Activated CD8-positive, alpha-beta memory T cell treated with anti-CD3 and anti-CD28 coated beads for 1 hour (primary cell): Measurements from ENCODE around the gene INTS1.

Source experiments
- DNase-seq, 2 donors: peaks; one replicate each; pipeline ENCODE4 v3.0.0-alpha.2; 2020; ENCODE audit warnings: low read depth in 1 of 2; ENCODE audit errors: extremely low read depth in 1 of 2

The INTS1 gene, protein sequence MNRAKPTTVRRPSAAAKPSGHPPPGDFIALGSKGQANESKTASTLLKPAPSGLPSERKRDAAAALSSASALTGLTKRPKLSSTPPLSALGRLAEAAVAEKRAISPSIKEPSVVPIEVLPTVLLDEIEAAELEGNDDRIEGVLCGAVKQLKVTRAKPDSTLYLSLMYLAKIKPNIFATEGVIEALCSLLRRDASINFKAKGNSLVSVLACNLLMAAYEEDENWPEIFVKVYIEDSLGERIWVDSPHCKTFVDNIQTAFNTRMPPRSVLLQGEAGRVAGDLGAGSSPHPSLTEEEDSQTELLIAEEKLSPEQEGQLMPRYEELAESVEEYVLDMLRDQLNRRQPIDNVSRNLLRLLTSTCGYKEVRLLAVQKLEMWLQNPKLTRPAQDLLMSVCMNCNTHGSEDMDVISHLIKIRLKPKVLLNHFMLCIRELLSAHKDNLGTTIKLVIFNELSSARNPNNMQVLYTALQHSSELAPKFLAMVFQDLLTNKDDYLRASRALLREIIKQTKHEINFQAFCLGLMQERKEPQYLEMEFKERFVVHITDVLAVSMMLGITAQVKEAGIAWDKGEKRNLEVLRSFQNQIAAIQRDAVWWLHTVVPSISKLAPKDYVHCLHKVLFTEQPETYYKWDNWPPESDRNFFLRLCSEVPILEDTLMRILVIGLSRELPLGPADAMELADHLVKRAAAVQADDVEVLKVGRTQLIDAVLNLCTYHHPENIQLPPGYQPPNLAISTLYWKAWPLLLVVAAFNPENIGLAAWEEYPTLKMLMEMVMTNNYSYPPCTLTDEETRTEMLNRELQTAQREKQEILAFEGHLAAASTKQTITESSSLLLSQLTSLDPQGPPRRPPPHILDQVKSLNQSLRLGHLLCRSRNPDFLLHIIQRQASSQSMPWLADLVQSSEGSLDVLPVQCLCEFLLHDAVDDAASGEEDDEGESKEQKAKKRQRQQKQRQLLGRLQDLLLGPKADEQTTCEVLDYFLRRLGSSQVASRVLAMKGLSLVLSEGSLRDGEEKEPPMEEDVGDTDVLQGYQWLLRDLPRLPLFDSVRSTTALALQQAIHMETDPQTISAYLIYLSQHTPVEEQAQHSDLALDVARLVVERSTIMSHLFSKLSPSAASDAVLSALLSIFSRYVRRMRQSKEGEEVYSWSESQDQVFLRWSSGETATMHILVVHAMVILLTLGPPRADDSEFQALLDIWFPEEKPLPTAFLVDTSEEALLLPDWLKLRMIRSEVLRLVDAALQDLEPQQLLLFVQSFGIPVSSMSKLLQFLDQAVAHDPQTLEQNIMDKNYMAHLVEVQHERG (N-terminal part only)

GRCh38 chr7:1503816-1504775, at the start of gene INTS1:
Gene INTS1, minus strand, starts transcription at chr7:1504389. Its CDS starts 429 bp downstream, at chr7:1503960.
- peak; percentile 65 to 86 for DNase-seq

- no peak for DNase-seq
Measured at GRCh38 chr7:1553512-1554210, 49.5 kb upstream of the INTS1 start.

- no peak for DNase-seq
Measured at GRCh38 chr7:1552200-1552599, 48.0 kb upstream of the INTS1 start.

- no peak for DNase-seq
Measured at GRCh38 chr7:1550846-1551155, 46.6 kb upstream of the INTS1 start.

- DNase-seq = no peak
Measured at GRCh38 chr7:1550005-1550845, 46.0 kb upstream of the INTS1 start.

DNA sequence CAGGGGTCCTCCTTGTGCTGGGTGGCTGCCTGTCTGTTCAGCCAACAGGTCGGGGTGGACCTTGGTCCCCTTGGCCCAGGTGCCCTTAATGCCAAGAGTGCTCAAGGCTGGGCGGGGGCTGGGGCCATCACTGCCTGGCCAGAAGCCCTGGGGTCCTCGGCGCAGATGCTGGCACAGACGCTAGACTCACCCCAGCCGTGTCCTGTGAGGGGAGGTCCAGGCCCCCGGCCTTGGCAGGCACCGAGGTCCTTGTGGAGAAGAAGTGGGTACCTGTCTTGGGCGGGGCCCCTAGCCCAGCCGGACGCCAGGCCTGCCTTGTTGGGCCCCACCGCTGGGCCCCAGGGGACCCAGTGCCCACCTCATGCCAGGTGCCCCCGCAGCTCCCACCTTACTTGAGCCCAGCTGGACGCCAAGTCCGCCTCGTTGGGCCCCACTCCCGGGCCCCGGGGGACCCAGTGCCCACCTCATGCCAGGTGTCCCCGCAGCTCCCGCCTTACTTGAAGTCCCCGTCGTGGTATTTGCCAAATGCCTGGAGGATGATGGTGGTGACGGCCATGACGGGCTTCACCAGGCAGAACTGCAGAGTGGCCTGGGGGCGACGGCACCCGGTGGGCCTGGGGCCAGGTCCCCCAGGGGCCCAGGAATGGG, 45.3 kb upstream of the INTS1 start:
- no peak for DNase-seq

- no peak for DNase-seq
Measured at GRCh38 chr7:1548944-1549343, 44.8 kb upstream of the INTS1 start.

DNA sequence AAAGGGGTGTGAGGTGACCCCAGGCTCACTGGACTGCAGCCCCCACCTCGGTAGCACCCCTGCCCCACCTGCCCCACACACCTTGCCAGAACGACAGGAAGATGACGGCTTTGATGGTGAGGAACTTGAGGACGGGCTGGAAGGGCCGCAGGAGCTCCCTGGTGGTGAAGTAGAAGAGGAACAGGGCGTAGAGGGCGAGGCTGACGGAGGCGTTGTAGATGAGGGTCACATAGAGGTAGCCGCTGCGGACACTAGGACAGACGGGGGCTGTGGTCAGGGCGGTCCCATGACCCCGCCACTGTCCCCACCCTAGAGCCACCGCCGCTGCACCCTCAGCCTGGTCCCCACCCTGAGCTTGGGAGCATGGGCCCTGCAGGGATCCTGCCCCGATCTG, 44.2 kb upstream of the INTS1 start:
- no peak for DNase-seq

DNA sequence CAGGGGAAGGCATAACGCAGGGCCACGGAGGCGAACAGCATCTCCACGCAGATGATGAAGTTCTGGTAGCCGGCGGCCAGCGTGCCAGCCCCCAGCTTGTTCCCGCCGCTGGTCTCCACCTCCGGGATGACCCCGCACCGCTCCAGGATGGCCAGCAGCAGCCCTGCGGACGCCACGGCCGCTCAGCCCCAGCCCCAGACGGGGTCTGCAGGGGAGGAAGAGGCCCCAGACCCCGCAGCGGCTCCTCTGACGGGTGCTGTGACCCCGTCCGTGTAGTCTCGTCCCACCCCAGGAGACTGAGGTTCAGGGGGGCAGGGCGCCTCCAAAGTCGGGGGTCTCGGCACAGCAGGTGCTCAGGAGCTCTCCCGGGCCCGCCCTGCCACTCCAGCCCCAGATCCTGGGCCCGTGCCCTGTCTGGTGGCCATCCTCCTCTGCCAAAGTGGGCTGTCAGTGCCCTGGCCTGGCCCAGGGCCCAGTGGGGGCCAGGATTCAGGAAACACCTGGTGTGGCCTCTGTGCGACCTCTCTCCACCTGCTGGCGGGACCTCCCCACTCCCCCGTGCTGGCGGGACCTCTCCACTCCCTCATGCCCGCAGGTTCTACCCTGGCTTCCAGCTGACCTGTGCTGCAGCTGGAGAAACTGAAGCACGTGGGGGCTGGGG, 43.7 kb upstream of the INTS1 start:
- no peak for DNase-seq

GRCh38 chr7:1546909-1547776, 43.0 kb upstream of the INTS1 start:
- no peak for DNase-seq

DNA sequence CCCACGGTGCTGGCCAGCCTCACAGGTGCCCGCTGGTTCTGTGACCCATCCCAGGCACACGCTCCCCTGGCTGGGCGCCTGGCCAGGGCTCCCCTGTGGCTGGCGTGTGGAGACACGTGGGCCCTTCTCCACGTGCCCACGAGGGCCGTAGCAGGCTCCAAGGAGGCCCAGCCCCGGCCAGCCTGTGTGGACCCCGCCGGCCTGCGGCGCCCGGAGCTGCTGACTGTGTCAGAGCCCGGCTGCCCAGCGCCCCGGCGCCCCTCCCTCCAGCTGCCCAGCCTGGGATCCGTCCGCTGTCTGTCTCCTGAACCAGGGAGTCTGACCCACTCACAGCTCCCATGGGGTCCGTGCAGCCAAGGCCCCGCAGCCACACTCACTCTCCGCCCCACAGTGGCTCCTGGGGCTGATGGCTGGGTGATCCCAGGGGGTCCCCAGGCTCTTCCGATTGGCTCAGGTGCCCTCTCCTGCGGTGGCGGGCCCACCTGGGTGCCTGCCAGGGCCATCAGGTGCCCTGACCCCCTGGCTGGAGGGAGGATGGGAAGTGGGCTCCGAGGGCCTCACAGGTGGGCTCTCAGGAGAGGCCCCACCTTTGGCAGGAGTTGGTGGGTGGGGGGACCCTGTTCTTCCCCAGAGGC, 42.2 kb upstream of the INTS1 start:
- no peak for DNase-seq

DNA sequence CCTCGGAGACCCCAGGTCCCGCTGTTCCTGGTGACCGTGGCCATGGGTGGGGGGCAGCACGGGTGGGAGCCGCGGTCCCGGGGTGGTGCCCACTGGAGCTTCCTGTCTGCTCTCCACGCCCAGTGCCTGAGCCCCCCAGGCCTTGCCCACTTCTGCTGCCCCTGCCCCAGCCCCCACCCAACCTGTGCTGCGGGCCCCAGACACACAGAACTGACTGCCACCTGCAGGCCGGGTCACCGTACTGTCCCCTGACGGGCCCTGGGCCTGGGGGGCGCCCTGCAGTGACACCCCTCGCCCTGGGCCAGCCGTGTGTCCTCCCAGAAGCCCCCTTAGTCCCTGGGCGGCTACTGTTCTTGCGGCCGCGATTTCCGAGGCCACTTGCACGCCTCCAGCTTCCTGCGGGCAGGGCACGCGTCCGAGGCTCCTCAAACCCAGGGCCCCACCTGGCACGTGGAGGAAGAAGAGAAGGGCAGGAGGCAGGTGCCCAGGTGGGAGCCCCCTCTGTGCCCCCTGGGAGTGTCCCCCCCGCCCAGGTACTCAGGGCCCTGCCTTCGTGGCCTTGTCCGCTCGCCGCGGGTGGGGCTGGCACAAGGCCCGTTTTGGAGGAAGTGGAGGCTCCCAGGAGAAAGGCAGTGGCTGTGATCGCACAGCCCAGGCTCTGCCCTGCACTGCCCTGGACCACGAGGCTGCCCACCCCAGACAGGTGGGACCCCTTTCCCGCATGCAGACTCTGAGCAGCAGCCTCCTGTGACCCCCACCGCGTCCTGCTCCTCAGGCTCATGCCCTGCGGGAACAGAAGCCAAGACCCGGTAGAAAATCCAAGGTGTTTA, 41.4 kb upstream of the INTS1 start:
- no peak for DNase-seq

DNA sequence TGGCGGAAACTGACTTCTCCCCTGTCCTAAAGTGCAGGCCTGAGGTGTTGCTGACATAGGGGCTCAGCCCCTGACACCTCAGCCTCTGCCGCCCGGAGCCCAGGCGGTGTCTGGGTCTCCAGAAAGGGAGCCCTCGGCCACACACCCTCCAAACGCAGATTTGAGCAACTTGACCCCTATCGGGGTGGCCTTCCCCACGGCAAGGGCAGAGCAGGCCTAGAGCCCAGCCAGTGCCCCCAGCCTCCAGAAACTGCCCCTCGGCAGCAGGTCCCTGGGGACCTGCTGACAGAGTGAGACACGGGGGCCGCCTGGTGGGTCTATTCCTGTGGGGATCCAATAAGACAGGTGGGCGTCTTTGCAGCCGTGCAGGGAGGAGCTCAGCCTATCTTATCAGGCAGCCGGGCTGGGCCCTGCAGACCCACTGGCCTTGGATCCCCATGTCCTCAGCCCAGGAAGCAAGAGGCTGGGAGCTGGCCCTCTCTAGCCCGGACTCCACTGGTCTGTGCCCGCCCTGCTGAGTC, 40.8 kb upstream of the INTS1 start:
- DNase-seq = no peak

DNA sequence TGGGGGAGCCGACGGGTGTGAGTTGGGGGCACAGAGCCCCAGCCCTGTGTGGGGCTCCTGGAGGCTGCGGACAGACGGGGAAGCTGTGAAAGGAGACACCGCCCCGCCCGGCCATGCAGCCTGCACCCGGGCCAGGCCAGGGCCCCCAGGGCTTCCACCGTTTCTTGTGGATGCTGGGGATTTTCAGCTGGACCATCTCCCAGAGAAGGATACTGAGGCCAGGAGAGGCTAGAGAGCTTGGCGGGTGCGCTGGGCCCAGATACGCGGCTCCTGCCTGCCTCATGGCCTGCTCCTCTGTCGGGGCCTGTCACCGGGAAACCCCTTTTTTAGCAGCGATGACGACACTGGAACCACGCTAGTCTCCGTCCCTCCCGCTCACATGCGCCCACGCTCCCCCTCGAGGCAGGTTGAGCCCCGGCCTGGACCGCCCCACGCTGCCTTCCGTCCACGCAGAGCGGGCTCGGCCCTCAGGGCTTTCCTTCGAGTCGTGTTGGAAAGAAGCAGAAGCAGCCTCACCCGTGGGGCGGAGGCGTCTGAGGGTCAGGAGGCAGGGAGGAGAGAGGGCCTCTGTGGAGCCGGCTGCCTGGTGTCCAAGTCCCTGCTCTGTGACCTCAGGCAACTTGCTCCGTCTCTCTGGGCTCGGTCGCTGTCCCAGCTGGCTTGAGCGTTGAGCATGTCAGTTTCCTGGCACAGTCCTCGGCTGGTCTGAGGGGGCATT, 40.1 kb upstream of the INTS1 start:
- no peak for DNase-seq

DNA sequence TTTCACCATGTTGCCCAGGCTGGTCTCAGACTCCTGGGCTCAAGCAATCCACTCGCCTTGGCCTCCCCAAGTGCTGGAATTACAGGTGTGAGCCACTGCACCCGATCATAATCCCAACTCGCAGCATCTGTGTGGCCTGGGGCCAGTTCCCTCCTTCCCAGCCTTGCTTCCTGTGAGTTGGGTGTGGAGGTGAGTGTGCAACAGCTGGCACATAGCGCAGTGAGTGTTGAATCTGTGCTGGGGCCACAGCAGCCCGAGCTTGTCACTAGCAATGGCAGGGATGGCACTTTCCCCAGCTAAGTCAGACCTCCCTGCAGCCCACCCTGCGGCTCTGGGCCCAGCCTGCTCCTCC, 39.6 kb upstream of the INTS1 start:
- DNase-seq = no peak
